Activated CD4-positive, CD25-positive, alpha-beta regulatory T cell (primary cell): ENCODE data around the gene RNPS1.
"Not testable (repeated sequence)": the region's sequence is repeated elsewhere in the genome, so short reads cannot be mapped to it uniquely, and the experiment has no call there.

Experiments used
- DNase-seq, 4 experiments: peaks; one replicate each; lab custom pipeline; 2025; lab: John Stamatoyannopoulos, UW

Gene RNPS1

GRCh38 chr16:2282866-2283555 lies 15.1 kb upstream of the RNPS1 start:
- no peak for DNase-seq

GRCh38 chr16:2282262-2282661 lies 14.3 kb upstream of the RNPS1 start:
- DNase-seq = no peak

GRCh38 chr16:2280981-2281542 lies 13.1 kb upstream of the RNPS1 start:
- no peak for DNase-seq

DNA sequence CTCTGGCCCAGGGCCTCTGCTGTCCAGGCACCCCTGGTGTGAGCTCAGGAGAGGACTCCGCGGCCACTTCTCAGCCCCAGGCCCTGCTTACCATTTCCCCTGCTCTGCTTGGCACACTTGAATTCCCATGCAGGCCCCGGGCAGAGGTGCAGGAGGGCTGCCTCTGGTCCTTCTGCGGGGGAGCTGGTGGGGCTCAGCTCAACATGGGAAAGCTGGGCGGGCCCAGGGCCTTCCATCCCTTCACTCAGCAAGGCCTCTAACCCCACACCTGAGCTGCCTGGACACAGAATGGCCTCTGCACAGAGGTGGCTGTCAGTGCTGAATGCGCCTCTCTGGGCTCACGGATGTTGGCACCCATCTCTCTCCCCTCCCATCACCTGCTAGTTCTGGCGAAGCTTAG lies 12.5 kb upstream of the RNPS1 start:
- DNase-seq = no peak

GRCh38 chr16:2278956-2279800 lies 11.3 kb upstream of the RNPS1 start:
- no peak for DNase-seq

DNA sequence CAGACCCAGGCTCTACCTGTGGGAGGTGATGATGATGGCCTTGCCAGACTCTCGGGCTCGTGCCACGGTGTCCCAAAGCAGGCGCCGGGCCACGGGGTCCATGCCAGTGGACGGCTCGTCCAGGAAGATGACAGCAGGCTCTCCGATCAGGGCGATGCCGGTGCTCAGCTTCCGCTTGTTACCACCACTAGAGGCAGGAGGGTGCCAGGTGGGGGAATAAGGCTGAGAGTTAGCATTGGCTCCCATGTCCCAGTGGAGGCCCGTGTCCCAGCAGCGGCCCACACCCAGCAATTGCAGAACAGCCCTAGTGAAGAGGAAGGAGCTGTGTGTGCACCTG lies 10.3 kb upstream of the RNPS1 start:
- no peak for DNase-seq

- no peak for DNase-seq
Measured at GRCh38 chr16:2277466-2278271, 9.7 kb upstream of the RNPS1 start.

GRCh38 chr16:2276368-2277195 lies 8.7 kb upstream of the RNPS1 start:
- no peak for DNase-seq

DNA sequence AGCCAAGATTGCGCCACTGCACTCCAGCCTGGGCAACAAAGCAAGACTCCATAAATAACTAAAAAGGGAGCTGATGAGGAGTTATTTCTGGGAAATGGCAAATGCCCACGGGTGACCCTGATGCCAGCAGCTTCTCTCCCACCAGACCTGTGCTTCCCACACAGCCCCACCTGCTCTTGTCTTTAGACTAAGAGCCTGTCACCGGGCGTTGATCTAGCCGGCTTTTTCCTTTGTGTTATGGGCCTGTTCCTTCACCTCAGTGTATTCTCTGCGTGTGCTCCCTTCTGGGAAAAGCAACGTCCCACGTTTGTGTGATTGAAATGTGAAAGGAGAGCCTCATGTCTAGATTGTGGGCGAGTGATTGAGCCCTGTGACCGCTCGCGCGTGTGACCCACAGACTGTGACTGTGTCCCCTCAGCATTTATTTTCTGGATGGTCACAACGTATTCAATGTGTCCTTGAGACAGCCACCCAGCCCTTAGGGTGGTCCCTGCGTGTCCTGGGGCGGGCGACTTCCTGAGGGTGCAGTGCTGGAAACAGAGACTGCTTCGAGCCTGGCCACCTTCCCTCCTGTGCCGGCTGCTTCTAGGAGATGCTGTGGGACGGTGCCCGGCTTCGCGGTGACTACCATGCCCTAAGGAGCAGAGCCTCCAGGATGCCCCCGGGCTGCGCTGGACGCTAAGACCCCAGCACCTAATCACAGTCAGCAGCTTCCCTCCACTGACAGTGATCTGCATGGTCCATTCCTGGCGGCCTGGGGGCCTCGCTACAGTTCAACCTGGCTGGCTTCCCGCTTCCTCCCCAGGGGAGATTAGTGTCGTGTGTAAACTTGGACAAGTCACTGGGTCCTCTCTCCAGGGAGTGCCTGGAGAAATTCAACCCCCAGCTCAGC lies 7.8 kb upstream of the RNPS1 start:
- DNase-seq = no peak

DNA sequence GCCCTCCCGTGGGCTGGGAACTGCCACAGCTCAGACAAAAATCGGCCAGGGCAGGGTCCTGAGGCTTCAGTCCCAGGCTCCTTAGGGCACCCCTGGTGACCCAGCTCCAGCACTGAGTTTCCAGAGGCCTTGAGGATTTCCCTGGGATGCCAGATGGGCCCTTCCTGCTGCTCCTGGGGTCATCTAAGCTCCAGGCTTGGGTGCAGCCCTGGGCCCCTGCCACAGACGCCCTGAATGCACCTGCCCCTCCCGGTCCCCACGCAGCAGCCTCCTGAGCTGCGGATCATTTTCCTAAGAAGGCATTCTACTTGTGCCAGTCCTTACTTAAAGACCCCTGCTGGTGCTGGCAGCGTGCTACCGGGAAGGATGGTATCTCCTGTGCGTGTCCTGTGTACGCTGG lies 6.0 kb upstream of the RNPS1 start:
- DNase-seq = no peak

DNA sequence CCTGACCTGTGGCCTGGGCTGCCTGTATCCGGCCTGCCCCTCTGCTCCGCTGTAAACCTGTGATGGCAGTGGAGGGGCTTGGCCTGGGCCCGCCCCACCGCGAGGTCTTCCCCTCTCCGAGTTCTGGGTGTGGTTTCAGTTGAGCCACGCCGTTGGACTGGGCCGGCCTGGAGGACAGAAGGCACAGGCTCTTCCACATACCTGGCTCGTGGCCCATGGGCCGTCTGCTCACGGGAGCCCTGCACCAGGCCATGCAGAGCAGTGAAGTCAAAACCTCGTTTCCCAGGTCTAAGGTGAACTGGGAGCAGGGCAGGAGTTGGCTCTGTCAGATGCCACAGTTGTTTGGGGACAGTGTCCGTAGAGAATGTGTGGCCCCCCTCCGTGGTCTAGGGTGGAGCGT lies 5.6 kb upstream of the RNPS1 start:
- DNase-seq = no peak

DNA sequence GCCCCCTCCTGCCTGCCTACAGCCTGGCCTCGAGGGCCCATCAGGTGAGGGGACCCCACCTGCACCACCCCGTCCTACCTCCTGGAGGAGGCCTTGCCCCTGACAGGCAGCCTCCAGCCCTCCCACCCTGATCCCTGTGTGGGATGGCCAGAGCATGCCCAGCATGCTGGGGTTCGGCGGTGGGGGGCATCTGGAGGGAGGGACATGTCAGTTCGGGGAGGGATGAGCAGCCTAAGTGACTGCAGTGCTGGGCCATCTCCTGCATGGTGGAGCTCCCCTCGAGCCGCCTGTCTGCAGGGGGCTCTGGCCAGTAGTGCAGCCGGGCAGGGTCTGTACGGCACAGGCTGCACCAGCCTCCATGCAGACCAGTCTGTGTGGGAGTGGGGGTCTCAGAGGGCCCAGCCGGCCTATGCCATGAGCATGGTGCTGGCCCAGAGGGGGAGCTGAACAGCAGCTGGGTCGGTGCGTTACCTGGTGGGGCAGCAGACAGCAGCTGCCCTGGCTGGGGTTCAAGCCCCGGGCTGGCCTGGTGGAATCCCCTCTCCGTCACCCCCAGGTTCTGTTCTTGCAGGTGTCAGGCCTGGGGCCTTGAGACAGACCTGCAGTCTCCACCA lies 4.0 kb upstream of the RNPS1 start:
- no peak for DNase-seq

- no peak for DNase-seq
Measured at GRCh38 chr16:2270588-2271470, 2.9 kb upstream of the RNPS1 start.

DNA sequence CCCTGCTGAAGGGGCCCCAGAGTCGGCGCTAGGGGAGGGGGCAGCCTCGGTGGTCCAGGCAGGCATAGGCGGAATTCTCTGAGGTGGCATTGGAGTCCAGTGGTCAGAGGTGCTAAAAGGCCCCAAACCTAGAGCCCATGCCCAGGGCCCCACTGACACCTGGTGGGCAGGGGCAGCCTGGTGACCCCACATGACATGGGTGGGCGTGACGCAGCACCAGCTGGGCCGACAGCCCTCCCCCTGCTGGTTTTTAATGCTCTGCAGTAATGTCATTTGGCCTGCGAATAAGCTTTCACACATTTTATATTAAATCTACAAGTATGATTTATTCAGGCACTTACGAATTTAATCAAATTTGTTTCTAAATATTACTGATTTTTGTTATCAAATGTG lies 2.1 kb upstream of the RNPS1 start:
- DNase-seq = no peak

- peak in 1 of 4 experiments; percentile 61 for DNase-seq
Measured at GRCh38 chr16:2267505-2267912, 417 bp downstream of the RNPS1 start.

GRCh38 chr16:2266887-2267286 lies 1.0 kb downstream of the RNPS1 start:
- not testable (repeated sequence) for DNase-seq

DNA sequence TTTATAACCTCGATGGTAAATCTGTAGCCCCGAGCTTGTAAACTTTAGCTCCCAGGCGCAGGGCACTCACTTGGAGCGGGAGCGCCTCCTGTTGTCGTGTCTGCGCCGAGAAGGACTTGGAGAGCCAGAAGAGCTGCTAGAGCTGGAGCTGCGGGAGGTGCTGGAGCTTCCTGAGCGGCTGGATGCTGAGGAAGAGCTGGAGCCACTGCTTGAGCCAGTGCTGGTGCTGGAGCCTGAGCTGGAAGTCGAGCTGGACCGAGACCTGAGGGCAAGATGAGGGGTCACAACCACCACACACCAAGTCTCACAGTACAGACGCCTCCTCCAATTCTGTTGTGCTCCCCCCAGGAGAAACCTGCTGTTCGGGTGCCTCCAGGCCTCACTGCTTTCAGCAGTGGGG lies 4.9 kb downstream of the RNPS1 start:
- not testable (repeated sequence) for DNase-seq

DNA sequence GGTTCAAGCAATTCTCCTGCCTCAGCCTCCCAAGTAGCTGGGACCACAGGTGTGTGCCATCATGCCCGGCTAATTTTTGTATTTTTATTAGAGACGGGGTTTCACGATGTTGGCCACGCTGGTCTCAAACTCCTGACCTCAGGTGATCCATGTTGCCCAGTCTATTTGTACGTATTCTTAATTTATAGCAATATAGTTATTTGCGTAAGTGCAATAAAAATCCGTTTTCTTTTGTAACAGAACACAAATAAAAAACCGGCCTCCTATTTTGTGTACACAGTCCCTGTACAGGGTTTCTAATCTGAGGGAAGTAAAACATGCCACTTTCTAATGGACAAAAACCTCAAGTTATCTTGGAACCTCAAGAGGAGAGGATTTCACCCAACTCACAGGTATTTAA lies 7.7 kb downstream of the RNPS1 start:
- DNase-seq = no peak

- not testable (repeated sequence) for DNase-seq
Measured at GRCh38 chr16:2258530-2258929, 9.4 kb downstream of the RNPS1 start.
